Measurements from ENCODE around the gene TMEM255B. TPM values are rescaled to one million over a fixed set of nuclear protein-coding genes. Genes with fewer than 3 reads are reported as not detected.
"Not testable (repeated sequence)": the region's sequence is repeated elsewhere in the genome, so short reads cannot be mapped to it uniquely, and the experiment has no call there.

The TMEM255B gene
- total RNA-seq, 2 experiments from 2014 or later: 1.8 to 1.9 TPM

- ChIA-PET CTCF (no interaction called here), POLR2A (no interaction called here)
- no peaks in the 10 kb centered on the region for H3K9me3 Mint-ChIP-seq (ENCODE audit: insufficient read depth)
- DNase-seq: no peak
- H3K4me3 Mint-ChIP-seq: no peak overlapping the region
- peaks cover 18% of the 10 kb centered on the region for H3K4me1 Mint-ChIP-seq (ENCODE audit: low read depth)
- H3K27ac Mint-ChIP-seq: no peak overlapping the region
- no peaks in the 10 kb centered on the region for H3K27me3 Mint-ChIP-seq (ENCODE audit: low read depth)
- ATAC-seq: no peak
- H3K36me3 Mint-ChIP-seq (ENCODE audit: low read depth): peaks cover 11% of the 10 kb centered on the region
These were observed 59.0 kb downstream of the TMEM255B start for GRCh38 chr13:113817860-113818691.

- ATAC-seq (no peak), DNase-seq (no peak)
- Mint-ChIP-seq H3K36me3 (ENCODE audit: low read depth) (peaks cover 13% of the 10 kb centered on the region), H3K4me3 (no peak overlapping the region), H3K9me3 (ENCODE audit: insufficient read depth) (no peaks in the 10 kb centered on the region), H3K27ac (no peak overlapping the region), H3K27me3 (ENCODE audit: low read depth) (no peaks in the 10 kb centered on the region), H3K4me1 (ENCODE audit: low read depth) (peaks cover 18% of the 10 kb centered on the region)
- CTCF ChIA-PET: no interaction called here
- POLR2A ChIA-PET: no interaction called here
These were observed 59.8 kb downstream of the TMEM255B start for GRCh38 chr13:113818700-113819295.

- ATAC-seq (no peak), DNase-seq (no peak)
- Mint-ChIP-seq H3K27ac (no peak overlapping the region), H3K4me1 (ENCODE audit: low read depth) (peaks cover 18% of the 10 kb centered on the region), H3K27me3 (ENCODE audit: low read depth) (no peaks in the 10 kb centered on the region), H3K4me3 (no peak overlapping the region), H3K9me3 (ENCODE audit: insufficient read depth) (no peaks in the 10 kb centered on the region), H3K36me3 (ENCODE audit: low read depth) (peaks cover 13% of the 10 kb centered on the region)
- POLR2A ChIA-PET: no interaction called here
- CTCF ChIA-PET: no interaction called here
These were observed 60.3 kb downstream of the TMEM255B start for GRCh38 chr13:113819341-113819730.

GRCh38 chr13:113819731-113820715, 61.0 kb downstream of the TMEM255B start:
- DNase-seq: no peak
- H3K4me3 Mint-ChIP-seq: no peak overlapping the region
- H3K27ac Mint-ChIP-seq: no peak overlapping the region
- no peak for ATAC-seq
- peaks cover 18% of the 10 kb centered on the region for H3K4me1 Mint-ChIP-seq (ENCODE audit: low read depth)
- H3K36me3 Mint-ChIP-seq (ENCODE audit: low read depth): peaks cover 16% of the 10 kb centered on the region
- CTCF ChIA-PET: no interaction called here
- no peaks in the 10 kb centered on the region for H3K9me3 Mint-ChIP-seq (ENCODE audit: insufficient read depth)
- H3K27me3 Mint-ChIP-seq (ENCODE audit: low read depth): no peaks in the 10 kb centered on the region
- POLR2A ChIA-PET: no interaction called here

GRCh38 chr13:113820813-113821651, 62.0 kb downstream of the TMEM255B start:
- Mint-ChIP-seq H3K9me3 (ENCODE audit: insufficient read depth) (no peaks in the 10 kb centered on the region), H3K36me3 (ENCODE audit: low read depth) (peaks cover 19% of the 10 kb centered on the region), H3K27ac (no peak overlapping the region), H3K27me3 (ENCODE audit: low read depth) (no peaks in the 10 kb centered on the region), H3K4me3 (no peak overlapping the region), H3K4me1 (ENCODE audit: low read depth) (peaks cover 12% of the 10 kb centered on the region)
- ChIA-PET POLR2A (no interaction called here), CTCF (no interaction called here)
- ATAC-seq (no peak), DNase-seq (no peak)

- H3K4me1 Mint-ChIP-seq (ENCODE audit: low read depth): peaks cover 6% of the 10 kb centered on the region
- H3K27me3 Mint-ChIP-seq (ENCODE audit: low read depth): no peaks in the 10 kb centered on the region
- H3K36me3 Mint-ChIP-seq (ENCODE audit: low read depth): peaks cover 17% of the 10 kb centered on the region
- no peak for ATAC-seq
- no peaks in the 10 kb centered on the region for H3K9me3 Mint-ChIP-seq (ENCODE audit: insufficient read depth)
- H3K27ac Mint-ChIP-seq: no peak overlapping the region
- no peak overlapping the region for H3K4me3 Mint-ChIP-seq
- ChIA-PET CTCF (no interaction called here), POLR2A (no interaction called here)
- no peak for DNase-seq
These were observed 62.8 kb downstream of the TMEM255B start for GRCh38 chr13:113821847-113822246.

- peaks cover 3% of the 10 kb centered on the region for H3K4me1 Mint-ChIP-seq (ENCODE audit: low read depth)
- H3K9me3 Mint-ChIP-seq (ENCODE audit: insufficient read depth): no peaks in the 10 kb centered on the region
- ChIA-PET CTCF (no interaction called here), POLR2A (no interaction called here)
- H3K27ac Mint-ChIP-seq: no peak overlapping the region
- H3K27me3 Mint-ChIP-seq (ENCODE audit: low read depth): no peaks in the 10 kb centered on the region
- no peak for DNase-seq
- H3K36me3 Mint-ChIP-seq (ENCODE audit: low read depth): peaks cover 19% of the 10 kb centered on the region
- ATAC-seq: no peak
- H3K4me3 Mint-ChIP-seq: no peak overlapping the region
These were observed 63.2 kb downstream of the TMEM255B start for GRCh38 chr13:113822266-113822665.

- peaks cover 16% of the 10 kb centered on the region for H3K36me3 Mint-ChIP-seq (ENCODE audit: low read depth)
- ChIA-PET POLR2A (no interaction called here), CTCF (interaction anchor here (0.6 kb wide), 1 partner anchor 47 kb away, joined by 3 read pairs; no protein-coding TSS in a partner anchor)
- no peak overlapping the region for H3K4me3 Mint-ChIP-seq
- H3K9me3 Mint-ChIP-seq (ENCODE audit: insufficient read depth): no peaks in the 10 kb centered on the region
- ATAC-seq: no peak
- no peaks in the 10 kb centered on the region for H3K4me1 Mint-ChIP-seq (ENCODE audit: low read depth)
- DNase-seq: no peak
- no peak overlapping the region for H3K27ac Mint-ChIP-seq
- no peaks in the 10 kb centered on the region for H3K27me3 Mint-ChIP-seq (ENCODE audit: low read depth)
These were observed 64.1 kb downstream of the TMEM255B start for GRCh38 chr13:113822956-113823744.

- H3K36me3 Mint-ChIP-seq (ENCODE audit: low read depth): peaks cover 16% of the 10 kb centered on the region
- no peaks in the 10 kb centered on the region for H3K9me3 Mint-ChIP-seq (ENCODE audit: insufficient read depth)
- ATAC-seq: no peak
- no peak for DNase-seq
- CTCF ChIA-PET: interaction anchor here (0.6 kb wide), 1 partner anchor 46 kb away, joined by 3 read pairs; no protein-coding TSS in a partner anchor
- POLR2A ChIA-PET: no interaction called here
- no peak overlapping the region for H3K27ac Mint-ChIP-seq
- no peak overlapping the region for H3K4me3 Mint-ChIP-seq
- no peaks in the 10 kb centered on the region for H3K27me3 Mint-ChIP-seq (ENCODE audit: low read depth)
- H3K4me1 Mint-ChIP-seq (ENCODE audit: low read depth): no peaks in the 10 kb centered on the region
These were observed 64.7 kb downstream of the TMEM255B start for GRCh38 chr13:113823771-113824170.

GRCh38 chr13:113825841-113826240, 66.8 kb downstream of the TMEM255B start:
- peaks cover 16% of the 10 kb centered on the region for H3K36me3 Mint-ChIP-seq (ENCODE audit: low read depth)
- H3K27ac Mint-ChIP-seq: no peak overlapping the region
- no peaks in the 10 kb centered on the region for H3K4me1 Mint-ChIP-seq (ENCODE audit: low read depth)
- ATAC-seq (no peak), DNase-seq (no peak)
- H3K9me3 Mint-ChIP-seq (ENCODE audit: insufficient read depth): no peaks in the 10 kb centered on the region
- CTCF ChIA-PET: no interaction called here
- H3K27me3 Mint-ChIP-seq (ENCODE audit: low read depth): no peaks in the 10 kb centered on the region
- POLR2A ChIA-PET: no interaction called here
- no peak overlapping the region for H3K4me3 Mint-ChIP-seq

GRCh38 chr13:113826446-113826845, 67.4 kb downstream of the TMEM255B start:
- CTCF ChIA-PET; ATAC-seq; H3K27me3 Mint-ChIP-seq (ENCODE audit: low read depth); H3K27ac Mint-ChIP-seq; H3K4me1 Mint-ChIP-seq (ENCODE audit: low read depth); H3K4me3 Mint-ChIP-seq; H3K9me3 Mint-ChIP-seq (ENCODE audit: insufficient read depth); DNase-seq; POLR2A ChIA-PET: not testable (repeated sequence)
- peaks cover 16% of the 10 kb centered on the region for H3K36me3 Mint-ChIP-seq (ENCODE audit: low read depth)
